ENCODE measurements around the gene ACAP1.

ACAP1 gene

DNA sequence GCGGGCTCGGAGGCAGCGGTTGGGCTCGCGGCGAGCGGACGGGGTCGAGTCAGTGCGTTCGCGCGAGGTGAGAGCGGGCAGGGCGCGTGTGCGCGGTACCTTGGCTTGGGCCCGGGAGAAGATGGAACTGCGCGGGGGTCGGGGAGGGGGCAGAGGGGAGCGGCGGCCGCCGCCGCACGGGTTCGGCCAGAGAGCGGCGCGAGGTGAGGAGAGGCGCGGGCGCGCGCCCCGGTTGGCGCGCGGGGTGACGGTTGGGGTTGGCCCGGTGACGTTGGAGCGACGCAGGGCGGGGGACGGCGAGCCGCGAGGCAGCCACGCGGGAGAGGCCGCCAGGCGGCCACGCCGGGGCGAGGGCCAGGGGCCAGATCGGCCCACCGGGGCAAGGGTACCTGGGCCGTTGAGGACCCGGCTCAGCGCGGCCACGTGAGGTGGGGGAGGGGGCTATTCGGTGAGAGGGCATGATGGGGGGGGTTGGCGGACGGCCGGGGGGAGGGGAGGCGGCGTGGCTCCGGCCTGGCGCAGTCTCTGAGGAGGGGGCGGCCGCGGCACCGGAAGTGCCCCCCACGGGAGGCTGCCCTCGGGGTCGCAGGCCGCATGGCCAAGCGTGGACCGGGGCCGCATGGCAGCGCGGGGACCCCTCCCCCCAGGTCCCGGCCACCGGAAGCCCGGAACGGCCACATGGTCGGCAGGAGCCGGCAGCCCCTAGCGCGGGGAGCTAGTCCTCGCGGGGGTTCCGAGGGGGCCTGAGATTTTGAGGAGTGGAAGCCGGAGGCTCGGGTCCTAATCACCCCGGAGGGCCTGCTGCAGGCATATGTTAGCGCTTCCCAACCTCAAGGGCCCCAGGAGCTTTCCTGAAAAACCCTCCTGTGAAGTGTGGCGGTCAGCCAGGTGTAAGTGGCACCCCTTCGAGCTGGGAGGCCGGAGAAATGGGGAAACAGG, 28.4 kb upstream of the ACAP1 start:
- peak overlapping the region; percentile 99 for H3K27ac ChIP-seq
- no peak for TF ChIP-seq CTCF (conservative IDR thresholded peaks at IDR 0.05)
- 0 out of 2 replicates have a peak, but pooled peaks have one; percentile 10 for TF ChIP-seq ZFX (IDR thresholded peaks at IDR 0.05)

DNA sequence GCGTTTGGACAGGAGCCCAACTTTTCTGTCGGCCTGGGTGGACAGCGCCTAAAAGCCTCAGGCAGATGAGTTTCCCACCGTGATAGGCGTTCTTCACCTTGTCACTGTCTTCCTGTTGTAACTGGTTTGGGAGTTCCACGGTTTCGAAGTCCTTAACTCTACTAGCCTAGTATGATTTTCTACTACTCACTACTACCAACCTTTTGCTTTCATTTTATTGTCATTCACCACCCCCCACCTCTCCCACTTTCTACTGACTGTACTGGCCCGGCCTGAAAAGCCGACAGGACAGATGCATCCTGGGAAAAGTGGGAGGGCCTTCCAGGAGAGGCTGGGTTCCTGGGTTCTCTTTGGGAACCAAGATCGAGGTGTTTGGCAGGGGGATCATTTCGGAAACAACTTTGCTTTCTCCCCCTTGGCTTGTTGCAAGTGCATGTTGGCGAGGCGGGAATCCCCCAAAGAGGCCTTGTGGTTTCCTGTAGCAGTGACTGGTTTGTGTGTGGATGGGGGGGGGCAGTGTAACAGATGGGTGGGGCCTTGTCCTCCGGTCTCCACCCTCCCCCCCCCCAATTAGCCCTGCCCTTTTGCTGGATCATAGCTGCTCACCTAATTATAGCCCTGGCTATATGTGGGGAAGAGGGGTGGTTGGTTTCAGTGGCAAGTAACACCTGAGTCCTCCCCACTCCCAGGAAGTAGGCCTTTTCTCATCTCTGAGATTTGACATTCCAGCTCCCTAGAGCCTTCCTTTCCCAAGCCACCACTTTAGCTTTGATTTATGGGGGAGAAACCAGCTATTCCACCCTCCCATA, 27.5 kb upstream of the ACAP1 start:
- TF ChIP-seq CTCF (conservative IDR thresholded peaks at IDR 0.05) (no peak), ZFX (IDR thresholded peaks at IDR 0.05) (no peak)
- H3K27ac ChIP-seq: peak overlapping the region; percentile 99

DNA sequence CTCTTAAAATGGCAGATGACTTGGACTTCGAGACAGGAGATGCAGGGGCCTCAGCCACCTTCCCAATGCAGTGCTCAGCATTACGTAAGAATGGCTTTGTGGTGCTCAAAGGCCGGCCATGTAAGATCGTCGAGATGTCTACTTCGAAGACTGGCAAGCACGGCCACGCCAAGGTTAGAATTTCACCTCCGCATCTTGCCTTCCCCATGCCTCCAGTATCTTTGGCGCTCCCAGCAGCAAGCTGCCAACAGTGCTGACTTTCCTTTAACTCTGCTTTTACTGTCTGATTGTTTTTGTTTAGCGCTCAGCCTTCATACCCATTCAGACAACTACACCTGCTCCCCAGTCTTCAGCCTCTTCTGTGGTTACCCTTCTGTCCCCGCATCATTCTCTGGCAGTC, 26.7 kb upstream of the ACAP1 start:
- TF ChIP-seq ZFX (IDR thresholded peaks at IDR 0.05) (no peak), CTCF (conservative IDR thresholded peaks at IDR 0.05) (no peak)
- H3K27ac ChIP-seq: peak overlapping the region; percentile 99; the same call in 1 of the 2 replicates

DNA sequence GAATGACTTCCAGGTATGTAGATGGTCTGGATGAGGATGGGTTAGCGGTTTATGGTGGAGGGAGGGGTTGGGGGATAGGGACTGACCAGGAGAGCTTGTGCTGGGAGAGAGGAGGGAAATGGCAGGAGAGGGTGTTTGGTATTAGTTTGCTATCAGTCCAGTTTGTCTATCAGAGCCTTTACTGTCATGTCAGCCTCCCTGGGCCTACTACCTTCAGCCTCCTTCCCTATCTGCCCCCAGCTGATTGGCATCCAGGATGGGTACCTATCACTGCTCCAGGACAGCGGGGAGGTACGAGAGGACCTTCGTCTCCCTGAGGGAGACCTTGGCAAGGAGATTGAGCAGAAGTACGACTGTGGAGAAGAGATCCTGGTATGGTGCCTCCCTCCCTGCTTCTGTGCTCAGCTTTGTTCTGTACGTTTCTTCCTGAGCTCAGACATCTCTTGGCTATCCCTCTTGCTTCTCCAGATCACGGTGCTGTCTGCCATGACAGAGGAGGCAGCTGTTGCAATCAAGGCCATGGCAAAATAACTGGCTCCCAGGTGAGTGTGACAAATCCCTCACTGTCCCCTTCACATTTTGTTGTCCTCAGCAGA, 25.1 kb upstream of the ACAP1 start:
- H3K27ac ChIP-seq: no peak overlapping the region
- TF ChIP-seq CTCF (conservative IDR thresholded peaks at IDR 0.05): no peak
- no peak for TF ChIP-seq ZFX (IDR thresholded peaks at IDR 0.05)

GRCh38 chr17:7312432-7313087, 23.8 kb upstream of the ACAP1 start:
- H3K27ac ChIP-seq: no peak overlapping the region
- TF ChIP-seq CTCF (conservative IDR thresholded peaks at IDR 0.05) (no peak), ZFX (IDR thresholded peaks at IDR 0.05) (no peak)

- TF ChIP-seq CTCF (conservative IDR thresholded peaks at IDR 0.05): no peak; the same call in 1 of the 2 replicates
- no peak for TF ChIP-seq ZFX (IDR thresholded peaks at IDR 0.05)
- H3K27ac ChIP-seq: no peak overlapping the region
These were observed 23.0 kb upstream of the ACAP1 start for GRCh38 chr17:7313088-7313889.
